Measurements from ENCODE around the gene ANKRD13D. TPM values are rescaled to one million over a fixed set of nuclear protein-coding genes. Genes with fewer than 3 reads are reported as not detected.

The ANKRD13D gene
- polyA plus RNA-seq, 1 of the 3 experiments (the other 2 are of a cell fraction), result 50.2 TPM

- Histone ChIP-seq H3K4me3 (ENCODE audit: low read depth in 2 of 2, low read length in 1 of 2) (no peak overlapping the region), H3K36me3 (replicated peaks in 1 of 2; ENCODE audit: control insufficient read depth in 1 of 2, insufficient read depth in 2 of 2, low read length in 1 of 2) (peaks cover 0 to 3% of the 10 kb centered on the region in 2 experiments), H3K9me3 (no peaks in the 10 kb centered on the region), H3K9ac (no peak overlapping the region), H3K9me2 (no peaks in the 10 kb centered on the region), H3K4me2 (no peak overlapping the region), H3K27me3 (ENCODE audit: insufficient read depth) (no peaks in the 10 kb centered on the region), H2AFZ (ENCODE audit: low read depth) (no peak overlapping the region), H4K20me1 (ENCODE audit: insufficient read depth) (peaks cover 3% of the 10 kb centered on the region; the same call in 1 of the 2 replicates), H3F3A (replicated peaks; ENCODE audit: insufficient read depth) (peaks cover 12% of the 10 kb centered on the region), H3K27ac (ENCODE audit: low read depth in 2 of 2, low read length in 1 of 2) (no peak overlapping the region), H3K4me1 (ENCODE audit: control insufficient read depth in 1 of 2, insufficient read depth in 2 of 2, low read depth in 1 of 2, low read length in 1 of 2) (peaks cover 10 to 30% of the 10 kb centered on the region in 2 experiments; a peak in 2 of 4 replicates), H3K79me2 (ENCODE audit: insufficient read depth) (peaks cover 27% of the 10 kb centered on the region)
- ChIA-PET POLR2A (no interaction called here), CTCF (interaction anchor here (0.8 to 10.0 kb wide), 8 partner anchors 12 to 117 kb away, joined by 3 to 274 read pairs (median 26); partner anchors contain the start of genes CLCF1 and SSH3)
- DNase-seq, result no peak
- 97% methylated on average over 5 of the region's 5 CpGs for WGBS (ENCODE audit: low lambda C conversion rate)
- TF ChIP-seq NRF1 (IDR thresholded peaks at IDR 0.05; ENCODE audit: low read depth, low read length) (no peak), JUND (IDR thresholded peaks at IDR 0.05) (no peak), SIN3A (IDR thresholded peaks at IDR 0.05; ENCODE audit: borderline replicate concordance, low read depth, low read length) (no peak), TCF12 (IDR thresholded peaks at IDR 0.05) (no peak), CHD2 (IDR thresholded peaks at IDR 0.05; ENCODE audit: low read length, partially characterized antibody) (no peak), GATA2 (CRISPR knock-in tag; IDR thresholded peaks at IDR 0.05) (no peak), EP300 (IDR thresholded peaks at IDR 0.05; ENCODE audit: borderline replicate concordance in 1 of 2, low read depth in 1 of 2, low read length in 1 of 2) (no peak), GABPA (IDR thresholded peaks at IDR 0.05; ENCODE audit: low read depth) (no peak), RXRA (IDR thresholded peaks at IDR 0.05; ENCODE audit: borderline replicate concordance, low read depth) (no peak), EZH2phosphoT487 (IDR thresholded peaks at IDR 0.05; ENCODE audit: borderline replicate concordance, low read depth) (no peak), SMC3 (IDR thresholded peaks at IDR 0.05; ENCODE audit: low read depth, low read length) (no peak), TAF1 (IDR thresholded peaks at IDR 0.05; ENCODE audit: borderline replicate concordance, low read depth, low read length) (no peak), MXI1 (IDR thresholded peaks at IDR 0.05; ENCODE audit: low read depth, low read length) (no peak), POLR2AphosphoS5 (IDR thresholded peaks at IDR 0.05; ENCODE audit: low read depth, low read length) (no peak), FOXM1 (IDR thresholded peaks at IDR 0.05; ENCODE audit: low read depth) (no peak)
- TF ChIP-seq, protein P1, sequence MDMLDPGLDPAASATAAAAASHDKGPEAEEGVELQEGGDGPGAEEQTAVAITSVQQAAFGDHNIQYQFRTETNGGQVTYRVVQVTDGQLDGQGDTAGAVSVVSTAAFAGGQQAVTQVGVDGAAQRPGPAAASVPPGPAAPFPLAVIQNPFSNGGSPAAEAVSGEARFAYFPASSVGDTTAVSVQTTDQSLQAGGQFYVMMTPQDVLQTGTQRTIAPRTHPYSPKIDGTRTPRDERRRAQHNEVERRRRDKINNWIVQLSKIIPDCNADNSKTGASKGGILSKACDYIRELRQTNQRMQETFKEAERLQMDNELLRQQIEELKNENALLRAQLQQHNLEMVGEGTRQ (IDR thresholded peaks at IDR 0.05; ENCODE audit: borderline replicate concordance, low read depth, low read length), result no peak
- TF ChIP-seq, protein P2, sequence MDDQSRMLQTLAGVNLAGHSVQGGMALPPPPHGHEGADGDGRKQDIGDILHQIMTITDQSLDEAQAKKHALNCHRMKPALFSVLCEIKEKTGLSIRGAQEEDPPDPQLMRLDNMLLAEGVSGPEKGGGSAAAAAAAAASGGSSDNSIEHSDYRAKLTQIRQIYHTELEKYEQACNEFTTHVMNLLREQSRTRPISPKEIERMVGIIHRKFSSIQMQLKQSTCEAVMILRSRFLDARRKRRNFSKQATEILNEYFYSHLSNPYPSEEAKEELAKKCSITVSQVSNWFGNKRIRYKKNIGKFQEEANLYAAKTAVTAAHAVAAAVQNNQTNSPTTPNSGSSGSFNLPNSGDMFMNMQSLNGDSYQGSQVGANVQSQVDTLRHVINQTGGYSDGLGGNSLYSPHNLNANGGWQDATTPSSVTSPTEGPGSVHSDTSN (IDR thresholded peaks at IDR 0.05), result no peak
- TF ChIP-seq, protein P3, sequence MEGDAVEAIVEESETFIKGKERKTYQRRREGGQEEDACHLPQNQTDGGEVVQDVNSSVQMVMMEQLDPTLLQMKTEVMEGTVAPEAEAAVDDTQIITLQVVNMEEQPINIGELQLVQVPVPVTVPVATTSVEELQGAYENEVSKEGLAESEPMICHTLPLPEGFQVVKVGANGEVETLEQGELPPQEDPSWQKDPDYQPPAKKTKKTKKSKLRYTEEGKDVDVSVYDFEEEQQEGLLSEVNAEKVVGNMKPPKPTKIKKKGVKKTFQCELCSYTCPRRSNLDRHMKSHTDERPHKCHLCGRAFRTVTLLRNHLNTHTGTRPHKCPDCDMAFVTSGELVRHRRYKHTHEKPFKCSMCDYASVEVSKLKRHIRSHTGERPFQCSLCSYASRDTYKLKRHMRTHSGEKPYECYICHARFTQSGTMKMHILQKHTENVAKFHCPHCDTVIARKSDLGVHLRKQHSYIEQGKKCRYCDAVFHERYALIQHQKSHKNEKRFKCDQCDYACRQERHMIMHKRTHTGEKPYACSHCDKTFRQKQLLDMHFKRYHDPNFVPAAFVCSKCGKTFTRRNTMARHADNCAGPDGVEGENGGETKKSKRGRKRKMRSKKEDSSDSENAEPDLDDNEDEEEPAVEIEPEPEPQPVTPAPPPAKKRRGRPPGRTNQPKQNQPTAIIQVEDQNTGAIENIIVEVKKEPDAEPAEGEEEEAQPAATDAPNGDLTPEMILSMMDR (IDR thresholded peaks at IDR 0.05), result no peak
Observed at GRCh38 chr11:67264260-67264659, 24.8 kb upstream of the ANKRD13D start.

Data from SK-N-SH (cell line).